CD4-positive, alpha-beta T cell treated with Interleukin-6 at 100 ng/mL for 8 hours (primary cell): ENCODE data around the gene EVC.

Experiments used
- DNase-seq: peaks from one replicate; pipeline ENCODE4 v3.0.0-alpha.2; 2020; ENCODE audit warnings: mixed read lengths, low spot score

EVC gene

DNA sequence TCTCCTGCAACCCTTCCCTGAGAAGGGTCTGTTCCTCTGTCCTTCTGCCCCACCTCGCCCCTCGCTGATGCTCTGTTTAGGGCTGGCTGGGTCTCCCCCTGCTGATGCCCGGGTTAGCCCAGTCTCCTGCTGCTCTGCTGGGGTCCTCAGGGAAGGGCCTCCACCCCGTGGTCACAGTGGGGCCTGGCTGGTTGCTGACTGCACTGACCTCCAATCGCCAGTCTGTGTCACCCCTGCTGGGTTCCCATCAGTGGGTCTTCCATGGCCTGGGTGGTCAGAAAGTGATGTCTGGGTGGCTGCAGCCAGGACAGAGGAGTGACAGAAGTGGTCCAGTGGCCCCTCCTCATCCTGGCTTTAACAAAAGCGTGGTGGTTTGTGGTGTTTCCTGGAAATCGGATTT lies 44.7 kb downstream of the EVC start:
- no peak for DNase-seq

GRCh38 chr4:5756271-5756670 lies 45.3 kb downstream of the EVC start:
- DNase-seq = no peak

DNA sequence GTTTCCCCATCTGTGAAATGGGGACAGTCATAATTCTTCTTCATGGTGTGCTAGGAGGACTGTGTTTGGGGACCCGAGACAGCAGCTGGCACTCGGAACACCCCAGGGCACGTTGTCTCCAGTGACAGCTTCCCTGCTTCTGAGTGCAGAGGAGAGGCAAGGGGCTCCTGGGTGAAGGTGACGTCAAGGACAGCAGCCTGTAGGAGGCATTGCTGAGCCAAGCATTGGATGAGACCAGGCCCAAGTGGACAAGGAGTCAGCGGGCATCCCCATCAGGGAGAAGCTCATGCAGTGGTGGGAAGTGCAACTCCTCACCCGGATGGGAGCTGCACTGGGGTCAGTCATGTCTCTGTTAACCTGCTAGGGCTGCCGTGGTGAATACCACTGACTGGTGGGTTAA lies 46.1 kb downstream of the EVC start:
- DNase-seq = no peak

- no peak for DNase-seq
These were observed 46.5 kb downstream of the EVC start for GRCh38 chr4:5757536-5757935.

- DNase-seq = no peak
These were observed 47.0 kb downstream of the EVC start for GRCh38 chr4:5757954-5758353.

- no peak for DNase-seq
These were observed 47.7 kb downstream of the EVC start for GRCh38 chr4:5758741-5759140.

GRCh38 chr4:5759236-5760075 lies 48.5 kb downstream of the EVC start:
- no peak for DNase-seq

GRCh38 chr4:5760246-5760645 lies 49.2 kb downstream of the EVC start:
- DNase-seq = no peak

GRCh38 chr4:5760936-5761480 lies 50.0 kb downstream of the EVC start:
- DNase-seq = no peak

GRCh38 chr4:5770051-5770450 lies 59.0 kb downstream of the EVC start:
- DNase-seq = no peak

DNA sequence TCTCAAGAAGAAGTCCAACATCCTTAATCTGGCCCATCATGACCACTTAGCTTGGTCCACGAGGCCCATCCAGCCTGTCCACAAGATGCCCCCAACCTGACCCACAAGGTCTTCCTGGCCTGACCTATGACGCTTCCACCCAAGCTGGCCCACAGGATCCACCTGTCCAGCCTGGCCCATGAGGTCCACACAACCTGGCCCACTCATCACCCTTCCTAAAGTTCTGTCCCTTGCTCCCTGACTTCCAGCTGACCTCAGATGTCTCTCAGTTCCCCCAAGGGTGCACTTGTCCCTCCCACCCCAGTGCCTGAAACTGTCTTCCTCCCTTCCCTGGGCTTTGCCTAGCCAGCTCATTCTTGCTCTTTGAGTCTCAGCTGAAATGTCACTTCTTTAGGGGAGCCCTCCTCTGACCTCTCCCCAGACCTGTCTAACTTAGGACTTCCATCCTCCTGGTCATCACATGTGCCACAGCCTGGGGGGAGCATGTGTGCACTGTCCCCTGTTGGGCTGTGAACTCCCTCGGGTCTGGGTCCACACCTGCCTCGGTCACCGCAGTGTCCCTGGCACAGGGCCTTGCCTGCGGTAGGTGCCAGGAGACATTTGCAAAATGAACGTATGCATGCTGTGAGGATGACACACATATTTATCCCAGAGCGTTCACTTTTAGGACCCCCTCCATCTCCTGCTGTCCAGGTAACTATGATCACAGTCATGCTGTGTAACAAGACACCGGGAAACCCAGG lies 61.7 kb downstream of the EVC start:
- no peak for DNase-seq

DNA sequence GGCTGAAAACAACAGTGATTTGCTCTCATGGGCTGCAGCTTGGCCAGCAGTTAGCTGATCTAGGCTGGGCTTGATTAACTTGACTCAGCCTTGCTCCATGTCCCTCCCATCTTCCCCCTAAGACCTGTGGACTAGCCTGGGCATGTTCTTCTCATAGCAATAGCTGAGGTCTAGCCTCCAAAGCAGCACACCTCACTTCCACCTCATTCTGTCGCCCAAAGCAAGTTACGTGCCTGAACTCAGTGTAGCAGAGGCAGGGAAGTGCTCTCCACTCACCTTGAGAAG lies 62.2 kb downstream of the EVC start:
- DNase-seq = no peak

- DNase-seq = no peak
These were observed 63.5 kb downstream of the EVC start for GRCh38 chr4:5774416-5775036.

GRCh38 chr4:5776510-5776909 lies 65.5 kb downstream of the EVC start:
- no peak for DNase-seq

DNA sequence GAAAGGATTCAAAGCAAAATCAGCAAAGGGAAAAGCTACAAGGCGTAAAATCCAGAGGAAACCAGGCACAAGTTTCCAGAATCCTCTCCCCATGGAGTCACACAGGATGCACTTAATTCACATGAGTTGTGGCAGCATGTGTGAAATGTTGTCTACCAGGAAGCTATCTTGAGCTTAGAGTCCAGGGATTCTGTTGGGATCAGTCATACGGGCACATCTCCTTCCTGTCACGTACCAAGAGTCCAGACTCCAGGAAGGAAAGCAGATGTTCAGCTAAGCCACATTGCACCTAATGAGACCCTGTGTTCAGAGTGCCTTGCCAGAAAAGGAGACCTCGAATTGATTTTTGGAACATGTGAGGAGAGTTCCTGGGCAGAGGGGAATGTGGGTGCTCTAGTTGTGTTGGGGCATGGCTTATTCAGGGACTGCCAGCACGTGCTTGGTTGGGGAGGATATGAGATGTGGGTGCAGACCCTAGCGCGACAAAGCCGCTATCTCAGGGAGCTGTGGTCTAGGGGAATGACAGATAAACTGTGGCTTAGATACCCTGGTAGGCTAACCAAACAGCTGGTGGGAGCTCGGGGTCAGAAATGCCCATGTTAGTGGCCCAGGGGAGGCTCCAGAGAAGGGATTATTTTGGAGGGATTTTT lies 70.0 kb downstream of the EVC start:
- no peak for DNase-seq

GRCh38 chr4:5781691-5782090 lies 70.7 kb downstream of the EVC start:
- no peak for DNase-seq

GRCh38 chr4:5782829-5783476 lies 72.0 kb downstream of the EVC start:
- DNase-seq = no peak

- no peak for DNase-seq
These were observed 72.5 kb downstream of the EVC start for GRCh38 chr4:5783486-5783885.

- DNase-seq = no peak
These were observed 73.0 kb downstream of the EVC start for GRCh38 chr4:5784021-5784420.

DNA sequence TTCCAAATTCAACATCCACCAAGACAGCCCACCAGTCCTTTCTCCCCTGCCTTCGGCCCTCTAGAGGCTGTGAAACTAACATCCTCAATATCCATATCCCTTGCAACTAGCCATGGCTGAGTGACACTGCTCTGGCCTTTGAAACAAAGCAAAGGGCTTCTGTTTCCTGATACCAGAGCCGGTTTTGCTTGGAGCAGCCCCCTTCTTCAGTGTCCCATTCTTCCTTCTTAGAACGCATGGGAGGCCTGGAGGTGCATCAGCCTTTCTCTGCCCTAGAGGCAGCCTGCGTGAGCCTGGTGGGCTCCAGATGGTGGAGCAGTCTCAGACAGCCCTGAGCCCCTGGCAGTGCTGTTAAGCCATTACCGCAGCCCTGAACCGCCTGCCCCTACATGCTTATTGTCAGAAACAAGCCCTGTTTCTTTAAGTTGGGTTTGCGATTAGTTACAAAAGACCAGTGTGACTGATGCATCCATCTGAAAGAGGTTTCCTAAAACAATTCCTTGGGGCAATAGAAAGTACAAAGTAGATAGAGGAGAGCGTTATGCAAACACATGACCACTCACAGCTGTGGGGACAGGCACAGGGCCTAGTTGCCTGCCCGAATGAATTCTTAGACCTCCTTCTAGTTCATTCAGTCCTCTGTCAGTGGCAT lies 74.1 kb downstream of the EVC start:
- no peak for DNase-seq
